Fibroblast of skin of scalp (primary cell): ENCODE measurements around the gene MPL.

ENCODE experiments used
- DNase-seq: peaks from one replicate; pipeline ENCODE4 v3.0.0-alpha.2; 2013

MPL gene

DNA sequence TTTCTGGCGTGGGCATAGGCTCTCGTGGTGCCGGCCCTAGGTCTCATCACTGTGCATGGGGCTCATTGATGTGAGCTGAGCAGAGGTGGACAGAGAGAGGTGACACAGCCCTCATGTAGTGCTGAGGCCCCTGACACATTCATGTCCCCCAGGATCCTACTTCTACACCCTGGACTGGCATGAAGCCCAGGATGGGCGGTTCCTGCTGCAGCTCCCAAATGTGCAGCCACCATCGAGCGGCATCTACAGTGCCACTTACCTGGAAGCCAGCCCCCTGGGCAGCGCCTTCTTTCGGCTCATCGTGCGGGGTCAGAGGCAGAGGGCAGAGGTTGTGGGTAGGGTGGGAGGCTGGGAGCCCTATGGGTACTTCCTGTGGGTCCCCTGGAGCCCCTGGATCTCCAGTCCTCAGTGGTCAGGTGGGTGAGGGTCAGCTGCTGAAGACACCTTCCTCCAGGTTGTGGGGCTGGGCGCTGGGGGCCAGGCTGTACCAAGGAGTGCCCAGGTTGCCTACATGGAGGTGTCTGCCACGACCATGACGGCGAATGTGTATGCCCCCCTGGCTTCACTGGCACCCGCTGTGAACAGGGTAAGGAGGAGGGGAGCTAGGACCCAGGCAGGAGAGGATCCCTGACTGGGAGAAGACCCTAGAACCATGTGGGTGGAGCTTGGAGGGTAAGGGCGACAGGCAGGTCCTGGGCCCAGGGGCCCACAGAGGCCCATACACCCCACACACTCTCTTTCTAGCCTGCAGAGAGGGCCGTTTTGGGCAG is 30.7 kb upstream of the MPL start:
- no peak for DNase-seq

DNA sequence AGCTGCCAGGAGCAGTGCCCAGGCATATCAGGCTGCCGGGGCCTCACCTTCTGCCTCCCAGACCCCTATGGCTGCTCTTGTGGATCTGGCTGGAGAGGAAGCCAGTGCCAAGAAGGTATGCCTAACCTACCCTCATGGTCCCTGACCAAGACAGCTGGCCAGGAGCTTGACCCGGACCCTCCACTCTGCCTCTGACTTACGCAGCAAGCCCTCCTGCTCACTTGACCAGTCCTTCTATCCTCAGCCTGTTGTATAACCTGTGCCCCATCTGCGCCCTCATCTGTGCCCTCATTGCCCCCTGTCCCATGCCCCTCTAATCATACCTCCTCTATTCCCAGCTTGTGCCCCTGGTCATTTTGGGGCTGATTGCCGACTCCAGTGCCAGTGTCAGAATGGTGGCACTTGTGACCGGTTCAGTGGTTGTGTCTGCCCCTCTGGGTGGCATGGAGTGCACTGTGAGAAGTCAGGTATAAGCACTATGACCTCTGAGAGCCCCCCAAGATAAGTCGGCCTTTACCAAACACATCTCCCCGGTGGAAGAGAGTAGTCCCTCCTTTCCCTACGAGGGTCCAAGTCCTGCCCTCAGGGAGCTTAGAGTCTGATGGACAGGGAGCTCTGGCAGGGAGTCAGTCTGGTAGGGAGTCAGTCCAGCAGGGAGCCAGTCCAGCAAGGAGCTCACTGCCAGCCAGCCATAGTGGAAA is 30.0 kb upstream of the MPL start:
- DNase-seq = no peak

DNA sequence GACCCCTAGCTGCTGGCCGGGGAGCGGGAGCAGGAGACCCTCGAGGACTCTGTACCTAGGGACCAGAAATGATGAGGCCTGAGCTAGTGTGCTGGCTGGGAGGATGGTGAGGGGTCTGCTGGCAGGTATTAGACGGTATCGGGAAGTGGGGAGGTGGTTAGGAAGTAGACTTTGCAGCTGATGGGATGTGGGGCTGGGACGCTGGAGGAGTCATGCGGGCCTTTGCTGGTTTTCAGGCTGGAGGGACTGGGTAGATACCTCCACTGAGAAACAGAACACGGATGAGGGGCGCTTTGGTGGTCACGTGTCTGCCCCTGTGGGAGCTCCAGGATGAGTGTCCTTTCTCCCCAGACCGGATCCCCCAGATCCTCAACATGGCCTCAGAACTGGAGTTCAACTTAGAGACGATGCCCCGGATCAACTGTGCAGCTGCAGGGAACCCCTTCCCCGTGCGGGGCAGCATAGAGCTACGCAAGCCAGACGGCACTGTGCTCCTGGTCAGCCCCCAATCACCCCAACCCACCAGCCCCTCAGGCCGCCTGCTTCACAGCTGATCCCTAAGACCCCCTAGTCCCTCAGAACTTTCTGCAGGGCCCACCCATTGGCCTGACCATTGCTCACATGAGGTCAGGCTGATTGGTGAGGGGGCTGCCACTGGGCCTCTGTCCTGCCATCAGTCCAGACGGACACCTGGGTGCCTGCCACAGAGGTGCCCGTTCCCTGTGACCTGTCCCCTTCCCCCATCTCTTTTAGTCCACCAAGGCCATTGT is 28.8 kb upstream of the MPL start:
- no peak for DNase-seq

GRCh38 chr1:43309405-43310025 is 28.1 kb upstream of the MPL start:
- no peak for DNase-seq

DNA sequence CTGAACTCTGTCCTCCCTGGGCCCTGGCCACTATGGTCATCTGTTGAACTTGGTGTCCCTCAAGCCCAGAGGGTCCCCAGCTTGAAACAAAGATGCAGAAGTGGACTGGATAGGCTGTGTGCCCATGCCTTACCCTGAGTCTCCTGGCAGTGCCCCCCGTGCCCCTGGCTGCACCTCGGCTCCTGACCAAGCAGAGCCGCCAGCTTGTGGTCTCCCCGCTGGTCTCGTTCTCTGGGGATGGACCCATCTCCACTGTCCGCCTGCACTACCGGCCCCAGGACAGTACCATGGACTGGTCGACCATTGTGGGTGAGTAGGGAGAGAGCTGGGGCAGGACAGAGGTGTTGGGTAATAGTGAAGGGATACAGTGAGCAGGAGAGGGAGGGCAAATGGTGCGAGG is 26.1 kb upstream of the MPL start:
- DNase-seq = no peak

DNA sequence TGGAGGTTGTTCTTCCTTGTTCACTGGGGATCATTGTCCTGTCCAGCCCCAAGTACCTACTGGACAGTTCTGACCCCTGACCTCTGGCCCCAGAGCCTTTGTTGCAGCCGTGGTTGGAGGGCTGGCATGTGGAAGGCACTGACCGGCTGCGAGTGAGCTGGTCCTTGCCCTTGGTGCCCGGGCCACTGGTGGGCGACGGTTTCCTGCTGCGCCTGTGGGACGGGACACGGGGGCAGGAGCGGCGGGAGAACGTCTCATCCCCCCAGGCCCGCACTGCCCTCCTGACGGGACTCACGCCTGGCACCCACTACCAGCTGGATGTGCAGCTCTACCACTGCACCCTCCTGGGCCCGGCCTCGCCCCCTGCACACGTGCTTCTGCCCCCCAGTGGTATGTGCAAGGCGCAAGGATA is 25.4 kb upstream of the MPL start:
- no peak for DNase-seq

DNA sequence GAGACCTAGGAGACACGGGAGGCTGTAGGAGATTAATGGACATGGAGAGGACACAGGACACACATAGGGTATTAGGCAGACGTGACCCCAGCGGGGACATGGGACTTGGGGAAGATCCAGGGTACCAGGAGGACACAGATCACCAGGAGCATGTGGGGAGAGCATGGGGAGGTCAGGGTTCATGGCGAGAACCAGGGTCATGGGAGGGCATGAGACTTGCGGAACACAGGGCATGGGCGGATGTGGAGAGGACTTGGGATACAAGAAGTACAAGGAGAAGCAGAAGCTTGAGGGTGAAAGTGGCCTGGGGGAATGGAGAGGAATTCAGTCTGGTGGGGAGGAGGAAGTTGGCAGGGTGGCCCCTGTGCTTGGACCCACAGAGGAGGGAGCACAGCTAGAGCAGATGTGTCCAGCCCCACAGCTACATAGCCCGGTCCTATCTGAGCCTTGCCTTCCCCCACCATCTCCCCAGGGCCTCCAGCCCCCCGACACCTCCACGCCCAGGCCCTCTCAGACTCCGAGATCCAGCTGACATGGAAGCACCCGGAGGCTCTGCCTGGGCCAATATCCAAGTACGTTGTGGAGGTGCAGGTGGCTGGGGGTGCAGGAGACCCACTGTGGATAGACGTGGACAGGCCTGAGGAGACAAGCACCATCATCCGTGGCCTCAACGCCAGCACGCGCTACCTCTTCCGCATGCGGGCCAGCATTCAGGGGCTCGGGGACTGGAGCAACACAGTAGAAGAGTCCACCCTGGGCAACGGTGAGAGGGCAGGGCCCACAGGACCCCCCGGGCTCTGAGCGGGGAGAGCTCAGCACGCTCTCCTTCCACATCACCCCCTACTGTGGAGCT is 24.7 kb upstream of the MPL start:
- no peak for DNase-seq

- no peak for DNase-seq
These were observed 23.8 kb upstream of the MPL start for GRCh38 chr1:43313771-43314170.

DNA sequence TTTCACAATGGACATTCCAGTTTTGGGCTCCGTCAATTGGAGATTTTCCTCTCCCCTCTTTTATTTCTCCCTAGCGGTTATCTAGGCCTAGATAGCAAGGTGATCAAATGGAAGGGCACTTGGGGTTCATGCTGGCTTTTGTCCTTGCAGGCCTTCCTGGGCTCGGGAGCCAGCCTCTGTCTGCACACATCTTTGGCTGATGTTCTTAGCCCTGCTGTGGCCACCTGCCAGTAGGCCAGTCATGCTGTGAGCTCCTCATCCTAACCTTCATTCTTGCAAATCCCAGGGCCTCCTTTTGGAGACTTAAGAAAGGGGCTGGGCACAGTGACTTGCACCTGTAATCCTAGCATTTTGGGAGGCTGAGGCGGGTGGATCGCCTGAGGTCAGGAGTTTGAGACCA is 23.4 kb upstream of the MPL start:
- no peak for DNase-seq

DNA sequence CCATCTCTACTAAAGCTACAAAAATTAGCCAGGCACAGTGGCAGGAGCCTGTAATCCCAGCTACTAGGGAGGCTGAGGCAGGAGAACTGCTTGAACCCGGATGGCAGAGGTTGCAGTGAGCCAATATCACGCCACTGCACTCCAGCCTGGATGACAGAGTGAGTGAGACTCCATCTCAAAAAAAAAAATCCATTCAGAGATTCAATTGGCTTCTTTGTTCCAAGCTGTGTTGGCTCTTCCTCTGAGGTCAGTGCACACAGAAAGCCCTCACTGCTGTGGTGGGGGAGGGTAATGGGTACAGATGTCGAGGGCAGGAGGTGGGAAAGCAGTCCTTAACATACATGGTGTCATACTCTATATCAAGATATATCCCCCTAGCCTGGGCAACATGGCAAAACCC is 22.1 kb upstream of the MPL start:
- DNase-seq = no peak

DNA sequence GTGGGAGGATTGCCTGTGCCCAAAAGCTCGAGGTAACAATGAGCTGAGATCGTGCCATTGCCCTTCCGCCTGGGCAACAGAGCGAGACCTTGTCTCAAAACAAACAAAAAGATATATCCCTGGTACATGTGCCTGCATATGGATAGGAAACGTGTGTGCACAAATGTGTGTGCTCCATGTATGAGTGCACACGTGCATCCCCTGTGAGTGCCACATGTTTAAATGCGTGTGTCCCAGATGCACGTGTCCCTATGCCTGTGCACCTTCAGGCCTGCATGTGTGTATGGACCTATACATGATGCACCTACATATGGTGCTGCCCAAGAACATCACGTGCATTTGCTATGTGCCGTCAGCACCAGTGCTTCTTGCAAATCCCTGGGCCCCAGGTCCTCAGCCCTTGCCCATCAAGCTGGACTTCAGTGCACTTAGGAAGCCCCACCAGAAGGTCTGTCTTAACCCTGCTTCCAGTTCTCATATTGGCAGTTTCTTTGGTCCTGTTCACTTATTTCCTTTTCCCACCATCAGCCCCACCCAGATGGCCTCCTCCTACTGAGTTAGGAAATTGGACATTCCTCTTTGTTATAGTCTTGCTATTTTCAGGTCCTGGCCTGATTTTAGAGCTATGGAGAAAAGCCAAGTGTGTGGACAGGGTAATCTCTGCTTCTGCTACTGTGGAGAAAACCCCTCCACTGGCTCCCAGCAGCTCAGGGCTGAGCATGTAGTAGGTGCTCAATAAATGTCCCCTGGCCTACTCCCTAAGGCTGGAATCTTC is 21.5 kb upstream of the MPL start:
- no peak for DNase-seq

- DNase-seq = no peak
These were observed 20.7 kb upstream of the MPL start for GRCh38 chr1:43316738-43317520.

GRCh38 chr1:43317817-43318471 is 19.7 kb upstream of the MPL start:
- no peak for DNase-seq

DNA sequence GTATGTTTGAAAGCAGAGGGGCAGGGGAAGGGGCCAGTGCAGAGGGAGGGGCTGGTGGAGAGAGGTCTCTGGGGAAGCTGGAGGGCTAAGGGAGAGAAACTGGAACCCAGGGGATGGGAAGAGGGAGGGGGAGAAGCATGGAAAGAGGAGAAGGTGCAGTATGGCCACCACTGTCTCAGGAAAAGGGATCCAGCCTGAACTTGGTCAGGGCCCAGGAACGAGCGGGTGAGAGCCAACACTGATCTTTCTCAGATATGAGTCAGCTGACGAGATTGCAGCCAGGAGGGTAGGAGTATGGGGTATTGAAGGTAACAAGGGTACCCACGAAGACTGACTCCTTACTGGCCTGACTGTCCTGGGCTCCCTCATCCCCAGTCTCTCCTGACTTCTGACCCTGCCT is 18.8 kb upstream of the MPL start:
- DNase-seq = no peak

DNA sequence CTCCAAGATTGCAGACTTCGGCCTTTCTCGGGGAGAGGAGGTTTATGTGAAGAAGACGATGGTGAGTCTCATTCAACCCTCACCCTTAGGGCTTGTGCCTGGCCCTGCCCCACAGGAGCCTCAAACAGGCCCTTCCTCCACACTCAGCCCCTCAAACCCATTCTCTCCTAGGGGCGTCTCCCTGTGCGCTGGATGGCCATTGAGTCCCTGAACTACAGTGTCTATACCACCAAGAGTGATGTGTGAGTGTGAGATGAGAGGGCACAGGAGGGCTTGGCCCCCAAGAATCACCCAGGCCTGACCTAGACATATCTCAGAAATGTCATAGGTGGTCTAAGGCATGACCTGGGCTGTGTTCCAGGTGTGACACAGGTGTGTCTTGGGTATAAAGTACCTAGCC is 18.3 kb upstream of the MPL start:
- no peak for DNase-seq

DNA sequence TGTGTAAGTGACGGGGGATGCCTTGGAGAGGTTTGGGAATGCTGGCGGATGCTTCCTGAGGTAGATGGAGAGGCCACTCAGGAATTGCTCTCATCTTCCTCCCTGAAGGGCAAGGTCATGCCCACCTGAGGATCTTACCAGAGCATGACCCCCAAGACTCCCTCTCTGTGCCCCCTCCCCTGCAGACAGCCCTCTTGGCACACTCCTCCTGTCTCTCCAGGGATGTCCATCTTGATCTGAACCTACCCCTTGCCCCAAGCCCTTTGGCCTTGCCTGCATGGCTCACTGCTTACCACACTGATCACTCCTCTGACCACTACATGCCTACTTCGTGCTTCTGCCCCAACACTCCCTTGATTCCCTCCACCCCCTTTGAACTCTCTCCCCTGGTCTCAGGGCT is 17.9 kb upstream of the MPL start:
- no peak for DNase-seq

- DNase-seq = no peak
These were observed 16.2 kb upstream of the MPL start for GRCh38 chr1:43321331-43321891.

DNA sequence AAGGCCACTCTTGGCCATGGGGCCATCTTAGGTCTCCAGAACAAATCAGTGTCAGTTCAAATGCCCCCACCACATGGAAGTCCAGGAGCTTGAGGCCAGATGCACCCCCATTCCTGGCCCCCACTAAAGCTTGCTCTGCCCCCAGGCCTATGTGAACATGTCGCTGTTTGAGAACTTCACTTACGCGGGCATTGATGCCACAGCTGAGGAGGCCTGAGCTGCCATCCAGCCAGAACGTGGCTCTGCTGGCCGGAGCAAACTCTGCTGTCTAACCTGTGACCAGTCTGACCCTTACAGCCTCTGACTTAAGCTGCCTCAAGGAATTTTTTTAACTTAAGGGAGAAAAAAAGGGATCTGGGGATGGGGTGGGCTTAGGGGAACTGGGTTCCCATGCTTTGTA is 15.1 kb upstream of the MPL start:
- DNase-seq = no peak

DNA sequence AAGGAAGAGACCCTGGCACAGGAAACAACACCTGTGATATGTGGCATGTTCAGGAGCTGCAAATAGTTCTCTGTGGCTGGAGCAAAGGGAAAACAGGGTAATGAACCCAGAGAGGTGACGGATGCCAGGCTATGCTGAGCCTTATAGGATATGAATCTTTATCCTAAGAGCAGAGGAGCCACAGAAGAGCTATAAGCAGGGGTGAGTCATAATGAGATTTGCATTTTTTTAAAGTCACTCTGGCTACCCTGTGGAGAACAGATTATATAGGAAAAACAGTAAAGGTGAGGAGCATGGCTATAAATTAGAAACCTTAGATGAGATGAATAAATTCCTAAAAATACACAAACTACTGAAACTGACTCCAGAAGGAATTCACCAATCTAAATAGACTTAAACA is 12.8 kb upstream of the MPL start:
- no peak for DNase-seq

DNA sequence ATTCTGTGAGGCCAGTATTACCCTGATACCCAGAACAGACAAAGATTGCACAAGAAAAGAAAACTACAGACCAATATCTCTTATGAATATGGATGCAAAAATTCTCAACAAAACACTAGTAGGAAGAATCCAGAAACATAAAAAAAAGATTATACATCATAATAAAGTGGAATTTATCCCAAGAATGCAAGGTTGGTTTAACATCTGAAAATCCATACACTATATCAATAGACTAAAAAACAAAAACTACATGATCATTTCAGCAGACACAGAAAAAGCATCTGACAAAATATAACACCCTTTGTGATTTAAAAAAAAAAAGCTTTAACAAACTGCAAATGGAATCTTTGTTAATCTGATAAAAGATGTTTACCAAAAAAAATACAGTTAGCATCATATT is 12.2 kb upstream of the MPL start:
- no peak for DNase-seq
